ENCODE measurements around the gene PAWR. TPM values are rescaled to one million over a fixed set of nuclear protein-coding genes. Genes with fewer than 3 reads are reported as not detected.

The PAWR gene
- total and polyA plus RNA-seq, 2 of the 13 experiments (the other 11 are each of a cell fraction or from before 2014, with no cell fraction given) = 29.1 to 36.1 TPM

DNA sequence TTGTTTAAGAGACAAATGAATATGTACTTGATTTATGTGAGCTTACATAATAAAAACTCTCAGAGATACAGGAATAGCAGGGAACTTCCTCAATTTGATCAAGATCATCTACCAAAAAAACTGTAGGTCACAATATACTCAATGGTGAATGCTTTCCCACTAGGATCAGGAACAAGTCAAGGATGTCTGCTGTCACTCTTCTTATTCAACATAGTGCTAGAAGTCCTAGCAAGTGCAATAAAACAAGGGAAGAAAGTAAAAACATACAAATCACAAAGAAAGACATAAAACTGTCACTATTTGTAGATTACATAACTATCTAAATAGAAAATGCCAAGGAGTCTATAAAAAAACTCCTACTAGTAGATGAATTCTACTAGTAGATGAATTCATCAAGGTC, 41.9 kb upstream of the PAWR start:
- ATAC-seq = no peak
- in situ Hi-C loops (cut with HindIII; ENCODE audit: extremely low pct_ligation_motif_present, low pct_unique_long_range_greater_than_20kb) (no loop called here), intact Hi-C loops (cut with micrococcal nuclease; ENCODE audit: unreplicated experiment) (no loop called here)
- no peaks in the 10 kb centered on the region for H3K27me3 ChIP-seq (ENCODE audit: control insufficient read depth in 1 of 2, insufficient read depth in 2 of 2, low read length in 2 of 2)
- no peak overlapping the region for H3K9ac ChIP-seq (ENCODE audit: insufficient read depth, low read depth, low read length)
- peaks cover 1% of the 10 kb centered on the region for H3K4me1 ChIP-seq (ENCODE audit: insufficient read depth, low read length)
- H3K4me2 ChIP-seq (ENCODE audit: low read depth, low read length) = no peak overlapping the region
- no peaks in the 10 kb centered on the region for H3K79me2 ChIP-seq (ENCODE audit: insufficient read depth, low read length)
- H4K20me1 ChIP-seq (ENCODE audit: insufficient read depth, low read length) = no peaks in the 10 kb centered on the region
- FAIRE-seq = no peak
- ChIA-PET CTCF (ENCODE audit: low intra/inter-chr PET ratio, low total read pairs) (no interaction called here), POLR2A (no interaction called here)
- no peaks in the 10 kb centered on the region for H3K9me3 ChIP-seq (ENCODE audit: low read length)
- no peak overlapping the region for H2AFZ ChIP-seq (ENCODE audit: low read length)
- H3K36me3 ChIP-seq (replicated peaks in 1 of 2; ENCODE audit: control insufficient read depth in 1 of 2, insufficient read depth in 2 of 2, low read length in 2 of 2) = no peaks in the 10 kb centered on the region
- H3K4me3 ChIP-seq (replicated peaks in 1 of 3; ENCODE audit: insufficient read depth in 1 of 3, low read depth in 2 of 3, low read length in 3 of 3) = no peak overlapping the region
- DNase-seq (ENCODE audit: low spot score) = no peak
- no TSS peak for BruUV-seq (replicated peaks)
- H3K27ac ChIP-seq (ENCODE audit: extremely low read length, insufficient read depth, low read length) = no peak overlapping the region
- TF ChIP-seq BCL3 (CRISPR knock-in tag; IDR thresholded peaks at IDR 0.05) (no peak), ZBTB20 (CRISPR knock-in tag; IDR thresholded peaks at IDR 0.05; ENCODE audit: borderline replicate concordance, low read depth) (no peak), ZNF800 (CRISPR knock-in tag; IDR thresholded peaks at IDR 0.05) (no peak), MTF1 (CRISPR knock-in tag; IDR thresholded peaks at IDR 0.05) (no peak), HNF1A (IDR thresholded peaks at IDR 0.05; ENCODE audit: low read depth) (no peak), HNF1A (CRISPR knock-in tag; IDR thresholded peaks at IDR 0.05; ENCODE audit: borderline replicate concordance) (no peak), ZNF776 (CRISPR knock-in tag; IDR thresholded peaks at IDR 0.05) (no peak), POLR2A (IDR thresholded peaks at IDR 0.05; ENCODE audit: insufficient read depth in 1 of 2, low read depth in 2 of 2, low read length in 2 of 2) (no peak), ZNF746 (CRISPR knock-in tag; IDR thresholded peaks at IDR 0.05) (no peak), ZNF180 (CRISPR knock-in tag; IDR thresholded peaks at IDR 0.05; ENCODE audit: borderline replicate concordance, low read depth) (no peak), NONO (IDR thresholded peaks at IDR 0.05) (no peak), NONO (CRISPR knock-in tag; conservative IDR thresholded peaks at IDR 0.05) (no peak), ZNF768 (CRISPR knock-in tag; IDR thresholded peaks at IDR 0.05) (no peak), ZNF839 (CRISPR knock-in tag; IDR thresholded peaks at IDR 0.05; ENCODE audit: borderline replicate concordance) (no peak), ZNF678 (CRISPR knock-in tag; IDR thresholded peaks at IDR 0.05) (no peak), HNF4G (IDR thresholded peaks at IDR 0.05; ENCODE audit: borderline replicate concordance, low read depth, low read length) (no peak), HNF4G (CRISPR knock-in tag; IDR thresholded peaks at IDR 0.05; ENCODE audit: borderline replicate concordance, low read depth) (no peak)
- TF ChIP-seq, protein P1, sequence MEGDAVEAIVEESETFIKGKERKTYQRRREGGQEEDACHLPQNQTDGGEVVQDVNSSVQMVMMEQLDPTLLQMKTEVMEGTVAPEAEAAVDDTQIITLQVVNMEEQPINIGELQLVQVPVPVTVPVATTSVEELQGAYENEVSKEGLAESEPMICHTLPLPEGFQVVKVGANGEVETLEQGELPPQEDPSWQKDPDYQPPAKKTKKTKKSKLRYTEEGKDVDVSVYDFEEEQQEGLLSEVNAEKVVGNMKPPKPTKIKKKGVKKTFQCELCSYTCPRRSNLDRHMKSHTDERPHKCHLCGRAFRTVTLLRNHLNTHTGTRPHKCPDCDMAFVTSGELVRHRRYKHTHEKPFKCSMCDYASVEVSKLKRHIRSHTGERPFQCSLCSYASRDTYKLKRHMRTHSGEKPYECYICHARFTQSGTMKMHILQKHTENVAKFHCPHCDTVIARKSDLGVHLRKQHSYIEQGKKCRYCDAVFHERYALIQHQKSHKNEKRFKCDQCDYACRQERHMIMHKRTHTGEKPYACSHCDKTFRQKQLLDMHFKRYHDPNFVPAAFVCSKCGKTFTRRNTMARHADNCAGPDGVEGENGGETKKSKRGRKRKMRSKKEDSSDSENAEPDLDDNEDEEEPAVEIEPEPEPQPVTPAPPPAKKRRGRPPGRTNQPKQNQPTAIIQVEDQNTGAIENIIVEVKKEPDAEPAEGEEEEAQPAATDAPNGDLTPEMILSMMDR (CRISPR knock-in tag; IDR thresholded peaks at IDR 0.05) = no peak
